OCI-LY1 (cell line): ENCODE measurements around the gene GBE1.

Experiments used
- CTCF ChIP-seq: fragments of 200-600 bp; sonication (generic), shearing (Covaris generic); IDR thresholded peaks from 2 replicates; pipeline ENCODE4 v1.5.1; 2017; ENCODE audit warnings: mild to moderate bottlenecking, antibody characterized with exemption, low read length, moderate library complexity, mixed read lengths
- EZH2 ChIP-seq: fragments of 200-600 bp; sonication (generic), shearing (Covaris generic); IDR thresholded peaks from 2 replicates; pipeline ENCODE4 v1.8.0; 2017; ENCODE audit warnings: borderline replicate concordance, mixed run types, mild to moderate bottlenecking, antibody characterized with exemption, low read length, moderate library complexity, mixed read lengths

GRCh38 chr3:81622395-81622794 lies 139.1 kb downstream of the GBE1 start:
- no peak for TF ChIP-seq EZH2
- TF ChIP-seq CTCF: no peak
